Stimulated activated CD8-positive, alpha-beta memory T cell treated with anti-CD3 and anti-CD28 coated beads, Interleukin-15, amount 100 ng/mL, for 4 hours (primary cell): ENCODE data around the gene RMDN2.

Experiments
- DNase-seq, 2 donors: peaks; one replicate each; pipeline ENCODE4 v3.0.0-alpha.2; 2020; ENCODE audit warnings: low read depth in 2 of 2

RMDN2 gene

DNA sequence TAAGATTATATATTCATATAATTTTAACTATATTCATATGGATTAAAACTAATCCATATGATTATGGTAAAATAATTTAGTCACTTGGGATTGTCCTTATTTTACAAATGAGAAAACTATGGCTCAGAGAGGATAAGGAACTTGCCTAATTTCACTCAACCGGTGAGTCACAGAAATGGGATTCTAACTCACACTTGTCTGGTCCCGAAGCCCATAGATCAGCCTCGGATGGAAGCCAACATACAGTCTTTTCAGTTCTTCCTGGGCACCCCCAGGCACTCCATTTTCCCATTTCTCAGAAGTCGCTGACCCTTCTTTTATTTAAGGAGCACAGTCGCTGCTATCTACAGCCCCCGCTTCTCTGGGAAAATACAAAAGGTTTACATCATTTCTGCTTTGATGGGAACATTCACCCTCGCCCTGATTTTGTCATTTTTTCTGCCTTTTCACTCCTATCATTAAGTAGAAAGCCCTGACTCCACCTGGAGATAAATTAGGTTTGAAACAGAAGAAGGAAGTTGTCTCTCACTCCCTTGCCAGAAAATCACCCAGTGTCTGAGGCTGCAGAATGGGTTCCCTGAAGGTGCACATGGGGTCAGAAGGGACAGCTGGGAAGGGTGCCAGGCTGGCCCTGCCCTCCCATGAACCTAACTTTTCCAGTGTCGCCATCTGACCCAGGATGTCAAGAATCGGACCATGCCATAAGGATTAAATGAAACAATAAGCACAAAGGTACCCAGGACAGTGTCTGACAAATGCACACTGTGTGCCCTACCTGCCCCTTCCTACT lies 114.2 kb downstream of the RMDN2 start:
- DNase-seq, result no peak

DNA sequence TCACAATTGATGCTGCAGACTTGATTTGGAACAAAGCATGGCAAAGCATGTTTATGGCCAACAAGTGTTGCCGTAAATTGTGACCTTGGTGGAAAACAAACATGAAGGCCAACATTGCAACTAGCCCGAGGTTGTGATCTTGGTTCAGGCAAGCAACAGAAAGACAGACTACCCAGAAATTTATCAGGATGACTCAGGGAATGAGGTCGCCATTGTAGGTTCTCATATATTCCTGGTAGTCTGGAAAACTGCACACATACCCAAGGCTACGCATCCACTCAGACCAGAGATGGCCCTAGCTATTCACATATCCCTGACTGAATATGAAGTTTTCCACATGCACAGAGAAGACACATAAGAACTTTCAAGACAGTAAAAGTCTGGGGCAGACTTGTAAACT lies 120.7 kb downstream of the RMDN2 start:
- DNase-seq, result no peak

DNA sequence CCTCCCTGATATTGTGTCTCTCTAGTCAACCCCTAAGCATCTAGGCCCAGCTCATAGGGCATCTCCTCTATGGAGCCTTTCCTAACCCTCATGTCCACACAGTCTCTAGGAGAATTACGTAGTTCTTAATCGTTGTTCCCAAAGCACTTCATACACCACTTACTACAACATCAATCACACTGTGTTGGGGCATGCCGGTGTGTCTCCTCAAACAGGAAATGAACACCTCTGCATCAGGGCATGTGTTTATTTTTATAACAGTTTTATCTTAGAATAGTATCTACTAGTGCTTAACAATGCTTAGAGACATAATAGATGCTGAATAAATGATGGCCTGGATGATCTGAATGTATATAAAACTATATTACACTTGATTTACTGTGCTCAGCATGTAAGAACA lies 131.1 kb downstream of the RMDN2 start:
- DNase-seq, result no peak

DNA sequence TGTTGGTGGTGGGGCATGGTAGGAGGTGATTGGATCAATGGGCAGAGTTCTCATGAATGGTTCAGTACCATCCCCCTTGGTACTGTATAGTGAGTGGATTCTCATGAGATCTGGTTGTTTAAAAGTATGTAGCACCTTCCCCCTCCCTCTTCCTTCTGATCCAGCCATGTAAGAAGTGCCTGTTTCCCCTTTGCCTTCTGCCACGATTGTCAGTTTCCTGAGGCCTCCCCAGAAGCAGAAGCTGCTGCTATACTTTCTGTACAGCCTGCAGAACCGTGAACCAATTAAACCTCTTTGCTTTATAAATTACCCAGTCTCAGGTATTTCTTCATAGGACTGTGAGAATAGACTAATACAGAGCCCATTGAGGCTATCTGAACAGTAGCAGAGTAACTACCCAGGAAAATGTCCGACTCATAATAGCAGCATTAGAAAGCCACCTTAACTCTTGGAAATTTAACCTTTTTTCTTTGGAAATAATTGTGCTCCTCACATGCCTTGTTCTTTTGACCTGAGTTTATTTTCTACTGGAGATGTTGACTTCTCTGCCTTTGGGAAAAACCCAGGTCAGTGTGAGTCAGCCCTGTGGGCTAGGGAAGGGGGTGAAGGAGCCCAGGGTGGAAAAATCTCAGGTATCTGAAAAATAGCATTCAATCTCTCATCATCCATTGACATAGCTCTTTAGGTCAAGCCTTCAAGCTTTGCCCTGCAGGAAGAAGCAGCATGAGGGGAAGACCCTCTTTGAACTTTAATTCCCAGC lies 132.7 kb downstream of the RMDN2 start:
- DNase-seq, result no peak

DNA sequence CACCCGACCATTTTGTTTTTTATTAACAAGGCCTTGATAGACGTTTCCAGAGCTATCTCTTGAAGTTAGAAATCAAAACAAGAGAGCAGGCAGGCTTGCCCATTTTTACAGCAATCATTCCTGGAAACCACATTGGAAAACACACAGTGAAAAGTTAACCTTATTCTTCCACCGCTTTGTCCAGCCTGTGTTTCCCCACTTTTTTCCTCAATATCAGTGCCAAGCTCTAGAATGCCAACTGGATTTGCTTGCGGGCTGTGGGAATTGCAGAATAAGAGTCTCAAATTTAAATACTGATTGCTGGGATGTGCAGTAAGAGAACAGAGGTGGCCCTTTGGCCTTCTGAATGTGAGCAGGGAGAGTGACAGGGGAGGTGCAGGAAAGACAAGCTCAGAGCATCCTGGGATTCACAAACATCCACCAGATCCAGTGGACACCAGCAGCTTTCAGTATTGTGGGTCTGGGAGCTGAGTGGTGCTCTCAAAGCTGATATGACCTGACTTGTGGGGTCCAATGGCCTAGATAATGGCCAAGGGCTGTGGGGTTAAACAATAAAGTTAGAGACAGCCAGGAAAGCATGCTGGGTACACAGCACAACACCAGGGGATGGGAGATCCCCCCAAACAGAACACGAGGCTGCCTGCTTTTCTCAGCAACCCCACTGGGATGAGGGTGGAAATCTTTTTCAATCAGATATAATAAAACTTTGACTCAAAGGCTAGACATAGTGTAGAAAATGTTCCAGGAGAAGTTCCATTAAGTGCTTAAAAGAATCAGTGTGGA lies 135.3 kb downstream of the RMDN2 start:
- no peak for DNase-seq

DNA sequence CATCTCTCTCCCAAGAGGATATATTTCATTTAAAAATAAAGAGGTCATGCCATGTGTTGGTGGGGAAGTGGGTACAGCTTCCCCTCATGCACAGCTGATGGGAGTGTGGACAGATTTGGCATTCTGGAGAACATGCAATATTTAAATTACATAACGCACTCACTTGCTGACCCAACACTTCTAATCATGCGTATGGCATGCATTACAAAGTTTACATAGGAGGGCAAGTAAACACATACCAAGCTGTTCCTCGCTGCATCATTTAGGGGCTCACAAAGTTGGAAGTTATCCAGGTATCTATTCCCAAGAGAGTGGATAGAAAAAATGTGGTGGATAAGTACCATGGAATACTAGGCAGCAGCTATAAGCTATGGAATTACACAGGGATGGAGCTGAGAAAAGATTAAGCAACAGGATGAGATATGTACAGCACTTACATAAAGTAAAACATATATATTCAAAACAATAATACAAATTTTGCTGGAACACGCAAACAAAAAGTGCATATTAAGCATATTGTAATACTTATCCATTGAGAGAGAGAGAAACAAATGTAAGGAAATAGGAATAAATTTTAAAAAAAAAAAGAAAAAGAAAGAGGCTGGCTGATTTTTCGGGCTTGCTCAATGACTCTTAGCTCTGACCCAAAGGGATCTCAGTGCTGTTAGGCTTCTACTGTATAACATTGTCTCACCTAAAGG lies 139.9 kb downstream of the RMDN2 start:
- DNase-seq, result no peak

DNA sequence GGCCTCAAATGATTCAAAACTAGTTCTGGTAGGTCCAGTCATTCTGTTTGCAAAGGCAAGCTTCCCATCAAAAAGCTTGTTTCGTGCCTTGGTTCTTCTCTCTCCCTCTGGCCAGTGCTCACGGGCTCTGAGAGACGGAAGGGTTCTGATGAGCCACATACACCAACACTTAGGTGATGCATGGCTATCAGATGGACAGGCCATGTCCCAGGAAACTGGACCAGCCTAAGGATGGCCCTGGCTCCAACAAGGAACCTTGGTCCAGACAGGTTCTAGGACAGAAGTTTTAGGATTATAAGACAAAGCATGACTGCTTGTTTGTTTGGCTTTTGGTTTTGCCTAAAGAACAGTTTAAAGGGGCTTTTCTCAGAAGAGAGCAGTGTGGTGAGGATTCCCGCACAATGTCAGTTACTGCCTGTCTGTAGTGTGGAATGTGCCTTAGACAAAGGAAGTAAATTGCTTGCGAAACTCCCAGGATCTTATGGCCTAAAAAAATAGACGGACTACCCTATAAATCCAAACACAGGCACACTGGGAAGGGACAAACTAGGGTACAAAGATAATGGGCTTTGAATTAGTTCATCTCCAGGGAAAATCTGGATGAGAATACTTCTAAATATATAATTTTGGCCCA lies 140.5 kb downstream of the RMDN2 start:
- DNase-seq, result no peak

DNA sequence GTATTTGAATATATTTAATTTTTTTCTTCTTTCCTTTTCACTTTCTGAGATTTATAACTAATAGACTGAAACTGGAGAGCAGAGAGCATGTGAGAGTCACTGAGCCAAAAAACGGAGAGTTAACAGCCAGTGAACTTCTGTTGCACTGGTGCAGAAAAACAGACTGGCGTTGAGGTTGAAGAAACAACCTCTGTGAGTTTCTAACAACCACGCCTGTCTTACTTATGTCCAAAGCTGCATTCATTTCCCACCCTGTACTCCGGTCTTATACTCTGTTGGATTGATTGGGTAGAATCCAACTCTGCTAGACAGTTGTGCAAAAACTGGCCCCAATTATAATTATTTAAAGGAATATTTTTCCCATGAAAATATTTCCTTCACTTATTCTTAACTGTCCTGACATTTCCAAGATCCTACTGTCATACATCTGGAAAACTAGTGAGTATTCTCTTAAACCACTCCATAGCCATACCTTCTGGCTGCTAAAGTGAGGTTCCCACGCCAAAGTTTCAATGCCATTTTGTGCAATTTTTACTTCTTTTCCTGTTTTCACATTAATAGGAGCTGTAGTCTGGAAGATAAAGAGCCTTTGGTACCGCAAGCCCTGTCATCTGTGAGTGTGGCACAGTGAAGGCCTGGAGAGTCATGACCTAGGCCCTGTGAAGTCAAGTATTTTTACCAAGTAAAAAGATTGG lies 141.5 kb downstream of the RMDN2 start:
- DNase-seq, result no peak
